Activated CD4-positive, alpha-beta T cell treated with anti-CD3 and anti-CD28 coated beads, Interleukin-2, Interleukin-4, amounts not matched to agents 100 ng/mL and 50 ng/mL, durations not matched to agents 16 hours and 8 hours (primary cell): ENCODE results near the gene MRPL54.

Source experiments
- DNase-seq: peaks from one replicate; pipeline ENCODE4 v3.0.0-alpha.2; 2020; ENCODE audit warnings: low spot score

The MRPL54 gene

DNA sequence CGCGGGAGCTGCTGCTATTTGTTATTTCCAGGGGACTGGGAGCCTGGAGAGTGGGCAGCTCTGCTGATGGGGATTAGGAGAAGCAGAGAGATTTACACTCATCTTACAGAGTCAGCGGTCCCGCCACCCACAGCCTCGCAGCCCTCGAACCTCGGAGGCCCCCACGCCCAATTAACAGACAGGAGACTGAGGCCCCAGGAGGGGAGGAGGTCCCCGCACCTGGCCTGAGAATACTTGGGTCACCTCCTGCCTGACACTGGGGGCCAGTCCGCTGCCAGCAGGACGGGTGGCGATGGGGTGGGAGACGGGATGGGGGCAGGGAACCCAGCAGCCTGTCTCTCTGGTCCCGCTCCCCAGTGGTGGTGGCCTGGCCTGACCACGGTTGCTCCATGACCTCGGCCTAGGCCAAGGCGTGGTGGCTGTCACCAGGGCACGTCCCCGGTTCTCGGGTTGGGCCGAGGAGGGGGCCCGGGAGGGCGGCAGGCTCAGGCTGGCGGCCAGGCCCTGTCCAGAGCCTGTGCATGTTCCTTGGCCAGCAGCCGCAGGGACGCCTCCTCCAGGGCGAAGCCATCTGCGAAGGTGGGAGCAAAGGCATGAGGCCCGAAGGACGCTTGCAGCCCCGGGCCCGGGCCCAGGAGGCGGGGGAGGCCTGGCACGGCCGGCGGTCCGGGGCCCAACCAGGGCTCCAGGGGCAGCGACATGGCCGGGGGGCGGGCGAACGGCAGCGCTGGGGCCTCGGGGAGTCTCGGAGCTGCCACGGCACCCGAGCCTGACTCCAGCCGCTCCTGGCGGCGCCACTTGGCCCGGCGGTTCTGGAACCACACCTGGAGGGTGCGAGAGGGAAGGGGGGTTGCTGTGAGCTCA lies 7.9 kb downstream of the MRPL54 start:
- DNase-seq = no peak

DNA sequence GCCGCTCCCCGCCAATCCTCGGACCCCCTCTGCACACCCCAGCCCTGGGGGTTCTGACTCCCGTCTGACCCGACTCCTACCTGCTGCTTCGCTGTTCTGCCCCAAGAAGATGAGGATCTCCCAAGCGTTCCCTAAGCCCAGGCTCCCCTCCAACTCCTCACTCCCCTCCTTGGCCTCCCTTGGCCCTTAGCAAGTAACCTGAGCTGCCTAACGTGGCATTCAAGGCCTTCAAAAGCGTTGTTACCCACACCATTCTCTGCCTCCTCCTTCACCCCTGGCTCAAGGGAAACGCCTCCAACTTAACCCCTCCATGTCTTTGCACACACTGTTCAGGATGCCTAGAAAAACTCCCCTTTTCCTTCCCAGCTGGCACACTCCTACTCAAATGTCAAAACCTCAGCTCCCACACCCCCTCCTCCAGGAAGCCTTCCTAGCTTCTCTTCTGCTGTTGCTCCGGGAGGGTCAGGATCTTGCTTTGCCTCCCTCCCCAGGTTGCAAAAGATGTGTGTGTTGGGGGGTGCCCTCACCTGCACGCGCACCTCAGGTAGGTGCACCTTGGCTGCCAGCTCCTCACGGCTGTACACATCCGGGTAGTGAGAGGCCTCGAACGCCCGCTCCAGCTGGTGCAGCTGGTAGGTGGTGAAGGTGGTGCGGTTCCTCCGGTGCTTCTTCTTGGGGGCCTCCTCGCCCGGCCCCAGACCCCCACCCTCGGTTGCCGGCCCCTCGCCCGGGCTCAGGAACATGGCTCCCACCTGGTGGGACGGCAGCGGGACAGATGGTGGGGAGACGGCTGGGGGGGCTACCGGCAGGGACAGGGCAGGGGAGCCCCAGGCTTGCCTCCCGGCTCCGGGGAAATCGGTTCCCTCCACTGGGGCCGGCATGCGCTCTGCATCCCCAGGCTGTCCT lies 8.8 kb downstream of the MRPL54 start:
- no peak for DNase-seq

DNA sequence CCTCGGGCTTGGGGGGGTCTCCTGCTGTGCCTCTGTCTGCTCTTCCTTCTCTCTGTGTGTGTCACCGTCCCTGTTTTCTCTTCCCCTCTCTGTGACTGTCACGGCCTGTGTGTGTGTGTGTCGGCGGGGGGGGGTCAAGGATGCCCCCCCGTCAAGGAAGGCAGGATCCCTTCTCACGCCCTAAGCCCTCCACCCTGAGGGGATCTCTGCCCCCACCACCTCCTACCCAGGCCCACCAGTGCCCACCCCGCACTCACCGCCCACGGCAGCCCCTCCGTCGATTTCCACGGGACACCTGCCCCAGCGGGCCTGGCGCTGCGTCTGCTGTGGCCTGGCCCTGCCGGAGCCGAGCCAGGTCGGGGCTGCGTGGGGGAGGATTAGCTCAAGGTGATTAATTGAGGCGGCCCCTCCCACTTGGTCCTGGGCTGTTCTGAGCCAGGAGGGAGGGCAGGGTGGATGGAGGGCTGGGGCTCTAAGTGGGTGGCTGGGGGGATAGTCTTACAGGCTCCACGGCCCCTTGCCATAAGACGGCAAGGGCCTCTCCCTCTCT lies 9.5 kb downstream of the MRPL54 start, which contains the start of gene RAX2:
RAX2 (minus strand) TSS at position 323 of the 550 bp plus-strand sequence. CDS start 486 bp downstream, outside the sequence.
- DNase-seq = no peak

DNA sequence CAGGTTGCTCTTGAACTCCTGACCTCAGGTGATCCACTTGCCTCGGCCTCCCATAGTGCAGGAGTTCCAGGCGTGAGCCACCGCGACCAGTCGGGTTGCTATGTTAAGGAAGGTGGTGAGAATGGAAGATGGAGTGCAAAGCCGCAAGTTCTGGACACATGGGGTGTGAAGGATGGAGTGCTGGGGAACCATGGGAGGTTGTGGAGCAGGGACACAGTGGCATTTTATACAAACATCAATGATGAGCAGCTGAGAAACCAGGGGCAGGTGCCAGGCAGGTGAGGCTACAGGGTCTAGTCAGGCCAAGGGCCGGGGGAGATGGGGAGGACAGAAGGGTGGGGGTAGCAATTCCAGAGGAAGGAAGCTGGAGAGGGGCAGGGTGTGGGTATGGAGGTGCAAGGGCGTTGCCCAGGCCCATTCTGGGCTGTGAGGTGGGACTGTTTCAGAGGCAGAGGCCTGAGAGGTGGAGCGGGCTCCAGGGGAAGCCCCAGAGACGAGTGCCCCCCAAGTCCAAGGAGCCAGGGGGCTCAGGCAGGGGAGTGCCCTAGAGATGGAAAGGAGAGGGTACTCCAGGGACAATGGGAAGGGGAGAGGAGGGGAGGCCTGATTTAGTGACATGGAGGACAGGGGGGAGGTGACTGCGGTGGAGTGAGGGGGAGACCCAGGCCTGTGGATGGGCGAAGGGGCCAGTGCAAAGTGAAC lies 11.5 kb downstream of the MRPL54 start:
- DNase-seq = no peak

DNA sequence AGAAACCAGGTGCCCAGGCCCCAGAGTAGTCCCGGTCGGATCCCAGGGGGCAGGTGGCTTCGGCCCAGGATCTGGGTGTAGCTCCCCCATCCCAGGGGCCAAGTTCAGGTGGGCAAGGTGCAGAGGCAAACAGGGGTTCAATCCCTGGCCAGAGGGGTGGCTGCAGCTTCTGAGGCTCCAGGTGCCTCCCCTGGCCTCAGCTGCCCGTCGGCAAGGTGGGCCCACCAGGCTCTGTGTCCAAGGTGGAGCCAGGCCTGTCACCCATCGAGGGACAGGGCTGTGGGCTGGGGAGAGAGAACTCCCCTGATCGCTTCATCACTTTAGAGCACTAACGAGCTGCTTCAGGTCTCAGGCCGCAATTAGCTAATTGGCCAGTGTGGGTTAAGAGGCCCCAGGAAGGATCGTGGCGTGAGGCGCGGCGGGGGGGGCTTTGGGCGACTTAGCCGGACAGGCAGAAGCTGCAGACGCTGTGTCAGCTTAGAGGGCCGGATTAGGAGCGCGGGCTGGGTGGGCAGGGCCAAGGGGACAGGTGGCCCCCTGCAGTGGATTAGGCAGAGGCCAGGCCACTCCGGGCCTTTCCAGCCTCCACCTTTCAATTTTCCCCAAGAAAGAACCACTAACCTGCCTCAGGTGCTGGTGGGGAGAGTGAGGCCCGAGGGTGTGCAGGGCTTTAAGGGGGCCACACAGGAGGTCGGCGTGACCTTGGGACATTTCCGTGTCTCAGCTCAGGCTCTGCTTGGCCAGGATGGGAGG lies 12.3 kb downstream of the MRPL54 start:
- no peak for DNase-seq

DNA sequence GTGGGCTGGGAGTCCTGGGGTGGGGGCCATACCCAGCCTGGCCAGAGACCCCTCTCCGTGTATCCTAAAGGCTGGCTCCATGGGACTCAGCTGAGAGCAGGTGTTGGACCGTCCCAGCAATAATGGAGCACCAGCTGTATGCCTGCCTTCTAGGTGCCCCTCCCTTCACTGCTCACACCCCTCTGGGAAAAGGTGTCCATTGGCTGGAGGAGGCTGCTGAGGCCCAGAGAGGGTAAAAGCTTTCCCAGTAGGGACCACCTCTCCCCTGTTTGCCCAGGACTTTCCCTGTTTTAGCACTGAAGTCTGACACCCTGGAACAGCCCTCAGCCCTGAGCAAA lies 12.9 kb downstream of the MRPL54 start:
- no peak for DNase-seq

DNA sequence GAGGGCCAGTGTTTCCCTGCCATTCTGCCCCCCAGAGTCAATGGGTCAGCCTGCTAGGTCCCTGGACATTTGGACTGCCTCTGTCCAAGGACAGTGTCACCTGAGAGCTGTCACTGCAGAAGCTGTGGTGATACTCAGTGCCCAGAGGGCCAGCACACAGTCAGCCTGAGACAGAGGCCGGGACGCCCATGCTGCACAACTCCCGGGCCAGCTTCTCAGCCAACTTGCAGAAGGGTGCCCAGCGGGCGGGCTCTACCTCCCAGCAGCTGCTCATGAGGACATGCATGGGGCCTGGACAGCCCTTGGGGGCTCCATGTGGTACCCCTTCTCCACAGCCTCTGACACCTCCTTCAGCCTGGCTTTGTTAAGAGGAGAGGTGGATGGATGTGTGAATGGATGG lies 13.3 kb downstream of the MRPL54 start:
- no peak for DNase-seq

DNA sequence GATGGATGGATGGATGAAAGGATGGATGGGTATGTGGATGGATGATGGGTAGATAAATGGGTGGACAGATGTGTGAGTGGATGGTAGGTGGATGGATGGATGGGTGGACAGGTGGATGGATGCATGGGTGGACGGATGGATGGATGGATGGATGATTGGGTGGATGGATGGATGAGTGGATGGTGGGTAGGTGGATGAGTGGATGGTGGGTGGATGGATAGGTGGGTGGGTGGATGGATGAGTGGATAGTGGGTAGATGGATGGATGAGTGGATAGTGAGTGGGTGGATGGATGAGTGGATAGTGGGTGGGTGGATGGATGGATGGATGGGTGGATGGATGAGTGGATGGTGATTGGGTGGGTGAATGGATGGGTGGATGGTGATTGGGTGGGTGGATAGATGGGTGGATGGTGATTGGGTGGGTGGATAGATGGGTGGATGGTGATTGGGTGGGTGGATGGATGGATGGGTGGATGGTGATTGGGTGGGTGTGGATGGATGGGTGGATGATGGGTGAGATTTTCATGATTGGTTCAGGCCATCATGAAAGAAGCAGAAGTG lies 14.1 kb downstream of the MRPL54 start:
- DNase-seq = no peak

DNA sequence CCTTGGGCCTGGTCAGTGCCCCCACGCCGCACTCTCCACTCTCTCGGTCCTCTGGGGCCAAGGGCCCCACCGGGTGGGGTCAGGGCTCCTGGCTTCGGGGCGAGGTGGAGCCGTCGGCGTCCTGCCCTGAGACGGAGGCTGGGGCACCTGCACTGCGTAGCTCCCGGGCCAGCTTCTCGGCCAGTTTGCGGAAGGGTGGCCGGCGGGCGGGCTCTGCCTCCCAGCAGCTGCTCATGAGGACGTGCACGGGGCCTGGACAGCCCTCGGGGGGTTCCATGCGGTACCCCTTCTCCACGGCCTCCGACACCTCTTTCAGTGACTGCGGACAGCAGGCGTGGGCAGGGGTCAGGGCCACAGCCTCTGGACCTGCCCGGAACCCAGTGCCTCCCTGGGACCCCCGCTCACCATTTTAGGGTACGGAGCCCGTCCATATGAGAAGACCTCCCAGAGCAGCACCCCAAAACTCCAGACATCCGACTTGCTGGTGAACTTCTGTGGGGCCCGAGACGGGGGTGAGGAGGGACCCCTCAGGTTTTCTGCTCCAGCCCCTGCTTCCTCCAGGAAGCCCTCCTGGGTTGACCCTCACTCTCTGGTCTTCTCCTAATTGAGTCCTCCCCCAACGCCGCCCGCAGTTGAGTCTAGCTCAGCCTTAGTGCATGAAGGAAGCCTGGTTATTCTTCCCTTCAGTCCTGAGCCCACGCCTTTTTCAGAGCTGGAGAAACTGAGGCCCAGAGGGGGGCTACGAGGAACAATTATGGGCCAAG lies 15.8 kb downstream of the MRPL54 start:
- DNase-seq = no peak

DNA sequence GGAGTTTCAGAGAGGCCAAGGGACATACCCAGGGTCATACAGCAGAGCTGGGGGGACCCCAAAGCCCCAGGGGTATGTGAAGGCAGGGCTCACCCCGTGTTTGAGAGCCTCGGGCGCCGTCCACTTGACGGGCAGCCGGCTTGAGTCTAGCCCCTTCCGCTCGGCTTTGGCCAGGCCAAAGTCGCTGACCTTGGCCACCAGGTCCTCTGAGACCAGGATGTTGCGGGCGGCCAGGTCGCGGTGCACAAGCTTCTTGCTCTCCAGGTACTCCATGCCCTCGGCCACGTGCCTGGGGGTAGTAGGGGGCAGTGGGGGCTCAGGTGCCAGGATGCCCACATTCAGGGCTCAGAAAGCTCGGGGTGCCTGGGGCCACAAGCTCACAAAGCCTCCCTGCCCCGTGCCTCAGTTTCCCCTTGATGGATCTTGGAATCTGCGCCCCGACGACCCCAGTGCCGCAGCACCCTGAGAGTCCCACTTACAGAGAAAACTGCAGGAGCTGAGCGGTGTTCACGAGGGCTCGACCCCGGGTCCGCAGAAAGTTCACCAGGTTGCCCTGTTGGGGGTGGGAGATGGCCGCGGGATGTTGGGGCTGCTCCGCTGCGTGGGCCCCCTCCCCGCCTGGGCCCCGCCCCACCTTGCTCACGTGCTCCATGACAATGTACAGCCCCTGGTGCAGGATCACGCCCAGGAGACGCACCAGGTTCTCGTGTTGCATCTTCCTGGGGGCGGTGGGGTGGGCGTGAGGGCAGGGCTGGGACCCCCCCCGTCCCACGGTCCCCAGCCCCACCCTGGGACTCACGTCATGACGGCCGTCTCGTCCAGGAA lies 16.6 kb downstream of the MRPL54 start:
- no peak for DNase-seq

DNA sequence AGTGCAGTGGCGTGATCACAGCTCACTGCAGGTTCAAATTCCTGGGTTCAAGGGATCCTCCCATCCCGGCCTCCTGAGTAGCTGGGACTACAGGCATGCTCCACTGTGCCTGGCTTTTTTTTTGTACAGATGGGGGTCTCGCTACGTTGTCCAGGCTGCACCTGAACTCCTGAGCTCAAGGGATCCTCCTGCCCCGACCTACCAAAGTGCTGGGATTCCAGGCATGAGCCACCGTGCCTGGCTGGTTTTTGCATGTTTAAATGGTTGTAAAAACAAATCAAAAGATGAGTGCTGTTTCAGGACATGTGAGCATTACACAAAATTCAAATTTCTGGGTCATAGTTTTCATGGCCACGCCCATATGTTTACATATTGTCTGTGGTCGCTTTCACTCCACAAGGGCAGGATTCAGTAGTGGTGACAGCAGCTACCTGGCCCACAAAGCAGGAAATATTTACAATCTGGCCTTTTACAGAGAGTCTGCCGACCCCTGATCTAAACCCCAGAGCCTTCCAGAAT lies 18.4 kb downstream of the MRPL54 start:
- DNase-seq = no peak

DNA sequence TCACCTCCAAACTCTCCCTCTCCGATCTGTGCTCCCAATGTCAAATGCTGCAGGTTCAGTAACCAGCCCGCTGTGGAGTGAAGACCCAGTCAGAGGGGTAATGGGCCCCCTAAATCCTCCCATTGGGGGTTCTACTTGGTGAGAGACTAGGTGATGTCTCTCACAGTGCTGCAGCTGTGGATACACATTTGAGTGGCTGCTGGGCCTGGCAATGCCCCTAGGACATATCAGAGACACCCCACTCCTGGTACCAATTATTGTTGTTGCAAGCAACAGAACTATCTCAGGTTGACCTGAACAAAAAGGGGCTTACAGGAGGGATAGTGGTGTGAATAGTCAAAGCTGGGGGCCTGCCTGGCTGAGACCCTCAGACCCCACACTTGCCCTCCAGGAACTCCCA lies 19.1 kb downstream of the MRPL54 start:
- no peak for DNase-seq

DNA sequence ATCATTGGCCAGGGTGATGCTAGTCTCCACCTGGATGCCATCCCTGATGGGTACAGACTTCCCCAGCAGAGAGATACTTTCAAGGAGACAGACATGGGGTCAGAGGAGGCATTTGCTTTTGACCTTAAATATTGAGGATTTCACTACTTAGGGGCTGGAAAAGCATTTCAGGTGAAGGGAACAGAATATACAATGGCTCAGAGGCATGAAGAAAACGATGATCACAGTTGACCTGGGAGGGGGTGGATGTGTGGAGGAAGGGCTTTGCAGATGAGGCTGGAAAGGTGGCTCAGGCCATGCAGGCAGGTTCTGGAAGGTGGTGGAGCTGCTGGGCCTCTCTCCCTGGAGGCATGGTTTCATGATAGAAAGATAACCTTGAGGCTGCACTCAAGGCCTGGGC lies 19.8 kb downstream of the MRPL54 start:
- no peak for DNase-seq

DNA sequence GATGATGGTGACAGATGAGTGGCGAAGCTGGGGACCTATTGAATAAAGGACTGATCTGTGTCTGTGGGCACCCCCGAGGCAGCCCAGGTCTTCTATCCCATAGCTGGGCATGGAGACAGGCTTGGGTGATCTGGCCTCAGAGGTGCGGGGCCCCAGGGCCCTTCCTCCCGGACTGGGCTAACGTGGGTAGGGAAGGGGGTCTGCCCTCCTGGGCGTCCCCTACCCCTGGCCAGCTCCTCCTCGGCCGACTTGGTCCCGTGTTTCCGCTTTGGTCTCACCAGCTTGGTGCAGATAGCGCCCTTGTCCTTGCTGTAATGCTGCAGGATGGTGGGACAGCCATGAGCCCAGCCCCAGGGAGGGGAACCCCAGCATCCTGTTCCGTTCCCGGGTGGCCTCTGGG lies 20.4 kb downstream of the MRPL54 start:
- no peak for DNase-seq

DNA sequence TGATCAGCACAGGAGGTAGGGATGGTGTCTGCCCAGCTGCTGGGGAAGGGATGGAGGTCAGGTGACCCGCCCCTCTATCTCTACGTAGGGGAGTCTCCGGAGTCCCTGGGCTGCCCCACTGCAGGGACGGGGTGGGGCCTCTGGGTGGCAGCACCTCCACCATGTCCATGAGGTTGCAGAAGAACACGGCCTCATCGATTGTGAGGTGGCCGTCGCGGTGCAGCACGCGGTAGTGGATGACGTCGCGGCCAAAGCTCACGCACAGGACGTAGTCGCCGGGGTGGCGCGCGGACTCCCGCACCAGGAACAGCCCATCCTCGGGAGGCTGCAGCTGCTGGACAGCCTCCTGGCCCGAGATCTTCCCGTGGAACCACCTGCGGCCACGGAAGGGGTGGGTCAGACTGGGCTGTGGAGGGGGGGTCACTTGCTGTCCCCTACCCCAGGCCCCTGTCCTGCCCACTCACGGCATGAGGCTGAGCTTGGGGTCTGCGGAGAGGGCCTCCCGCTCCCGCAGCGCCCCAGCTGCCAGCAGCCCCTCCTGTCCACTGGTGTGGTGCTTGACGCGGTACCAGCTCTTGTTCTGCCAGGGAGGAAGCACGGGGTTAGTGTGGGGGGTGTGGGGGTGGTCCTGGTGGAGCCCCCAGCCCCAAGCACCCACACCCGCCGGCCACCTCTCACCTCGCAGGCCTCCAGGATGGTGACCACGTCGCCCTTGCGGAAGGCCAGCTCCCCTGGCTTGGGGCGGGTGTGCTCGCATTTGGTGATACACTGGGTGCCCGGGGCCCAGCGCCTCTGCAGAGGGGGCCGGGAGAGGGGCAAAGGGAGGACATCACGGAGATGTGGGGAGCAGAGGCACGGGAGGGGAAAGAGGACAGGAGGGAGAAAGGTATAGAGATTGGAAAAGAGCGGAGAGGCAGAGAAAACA lies 21.4 kb downstream of the MRPL54 start:
- DNase-seq = no peak

DNA sequence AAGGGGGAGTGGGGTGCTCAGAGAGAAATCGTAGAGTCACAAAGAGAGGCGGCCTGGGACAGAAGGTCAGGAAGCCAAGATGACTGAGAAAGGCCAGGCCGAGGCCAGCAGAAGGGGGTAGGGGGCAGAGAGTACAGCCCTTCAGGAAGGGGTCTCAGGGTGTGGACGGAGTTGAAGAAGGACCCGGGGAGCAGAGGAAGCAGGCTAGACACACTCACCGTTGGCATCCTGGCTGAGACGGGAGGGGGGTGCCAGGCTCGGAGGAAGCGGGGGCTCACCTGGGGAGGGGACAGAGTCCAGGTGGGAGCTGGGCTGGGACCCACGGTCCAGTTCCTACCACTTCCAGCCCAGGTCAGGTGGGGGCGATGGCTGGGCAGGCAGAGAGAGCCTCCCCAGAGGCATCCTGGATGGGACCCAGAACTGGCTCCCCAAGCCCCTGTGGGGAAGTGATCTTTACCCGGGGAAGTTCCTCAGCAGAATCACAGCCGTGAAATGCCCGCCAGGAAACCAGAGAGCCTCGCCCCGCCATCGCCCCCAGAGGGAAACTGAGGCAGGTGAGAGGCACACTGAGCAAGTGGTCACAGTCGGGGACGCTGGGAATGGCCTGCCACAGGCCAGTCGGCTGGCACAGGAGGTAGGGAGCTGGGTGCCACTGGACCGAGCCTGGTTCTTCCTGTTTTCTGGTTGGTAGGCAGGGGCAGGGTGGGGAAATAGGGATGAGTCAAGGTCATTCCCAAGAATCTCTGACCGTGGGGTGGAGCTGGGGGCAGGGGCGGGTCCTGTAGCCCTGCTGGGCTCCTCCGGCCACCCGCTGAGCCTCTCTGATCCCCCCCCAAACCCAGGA lies 22.3 kb downstream of the MRPL54 start:
- DNase-seq = no peak

DNA sequence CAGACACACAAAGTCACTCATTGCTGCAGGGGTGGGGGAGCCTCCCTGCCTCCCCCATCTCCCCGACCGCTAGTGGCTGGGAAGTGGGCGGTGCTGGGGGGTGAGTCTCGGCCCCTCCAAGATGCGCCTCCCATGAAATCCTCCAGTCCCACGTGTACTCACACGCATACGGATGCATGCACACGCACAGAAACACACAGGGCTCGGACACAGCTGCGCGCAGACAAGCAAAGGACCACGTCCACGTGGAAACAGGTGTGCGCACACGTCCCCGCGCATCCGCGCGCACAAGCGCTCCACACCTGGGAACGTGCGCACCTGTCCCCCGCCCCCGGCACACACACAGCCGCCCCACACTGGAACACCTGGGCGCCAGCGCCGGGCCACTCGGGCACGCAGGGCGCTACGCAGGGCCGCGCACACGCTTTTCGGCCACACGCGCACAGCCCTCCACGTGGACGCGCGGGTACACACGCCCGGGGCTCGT lies 23.0 kb downstream of the MRPL54 start:
- DNase-seq = no peak
